Activated naive CD4-positive, alpha-beta T cell treated with anti-CD3 and anti-CD28 coated beads, Interleukin-2, amount 50 U/mL, for 72 hours (primary cell): ENCODE measurements around the gene HRNR. TPM values are rescaled to one million over a fixed set of nuclear protein-coding genes. Genes with fewer than 3 reads are reported as not detected.

Source experiments
- ATAC-seq, 2 donors: fragments of 150-1000 bp; cut with Tn5 transposase; 2 replicates each; pipeline ENCODE4 v1.10.0; 2021; ENCODE audit warnings: mild to moderate bottlenecking in 2 of 2, moderate library complexity in 2 of 2
- DNase-seq, 2 donors: peaks; one replicate each; pipeline ENCODE4 v3.0.0; 2021 to 2022; ENCODE audit warnings: low spot score in 2 of 2
- H3K27ac Mint-ChIP-seq, 2 donors: one replicate each; pipeline ENCODE4 v1.8.0; 2022; ENCODE audit warnings: mild to moderate bottlenecking in 2 of 2, mixed read lengths in 2 of 2
- H3K36me3 Mint-ChIP-seq, 2 donors: one replicate each; pipeline ENCODE4 v1.8.0; 2022; ENCODE audit warnings: mixed read lengths in 2 of 2
- H3K9me3 Mint-ChIP-seq, 2 donors: one replicate each; pipeline ENCODE4 v1.8.0; 2022; ENCODE audit warnings: mixed read lengths in 2 of 2
- total RNA-seq, 2 donors: library from RNA; stranded (reverse); gene quantifications; one replicate each; pipeline ENCODE4 v1.2.3, GENCODE V29; 2022

The HRNR gene
- total RNA-seq, 2 donors from 2014 or later = not detected

GRCh38 chr1:152167835-152168534, 56.0 kb downstream of the HRNR start:
- ATAC-seq (peak in 1 of 2 donors; percentile 34), DNase-seq (no peak)
- Mint-ChIP-seq H3K27ac (peak overlapping the region in 1 of 2 donors; percentile 23), H3K36me3 (peaks cover 0 to 8% of the 10 kb centered on the region in 2 donors), H3K9me3 (peaks cover 0 to 7% of the 10 kb centered on the region in 2 donors)

GRCh38 chr1:152166966-152167365, 57.0 kb downstream of the HRNR start:
- peaks cover 0 to 7% of the 10 kb centered on the region in 2 donors for H3K9me3 Mint-ChIP-seq
- H3K27ac Mint-ChIP-seq = peak overlapping the region in 1 of 2 donors; percentile 23
- ATAC-seq (no peak), DNase-seq (no peak)
- H3K36me3 Mint-ChIP-seq = peaks cover 0 to 8% of the 10 kb centered on the region in 2 donors

GRCh38 chr1:152165286-152166077, 58.5 kb downstream of the HRNR start:
- no peak for ATAC-seq
- Mint-ChIP-seq H3K9me3 (peaks cover 0 to 7% of the 10 kb centered on the region in 2 donors), H3K36me3 (peaks cover 0 to 8% of the 10 kb centered on the region in 2 donors), H3K27ac (peak overlapping the region; percentile 5 to 48)
- DNase-seq = no peak

- DNase-seq (no peak), ATAC-seq (no peak)
- Mint-ChIP-seq H3K36me3 (peaks cover 0 to 8% of the 10 kb centered on the region in 2 donors), H3K9me3 (peaks cover 0 to 7% of the 10 kb centered on the region in 2 donors), H3K27ac (no peak overlapping the region)
These were observed 59.4 kb downstream of the HRNR start for GRCh38 chr1:152164517-152165136.

GRCh38 chr1:152162792-152163463, 61.1 kb downstream of the HRNR start:
- Mint-ChIP-seq H3K36me3 (peaks cover 0 to 8% of the 10 kb centered on the region in 2 donors), H3K9me3 (peaks cover 0 to 7% of the 10 kb centered on the region in 2 donors), H3K27ac (no peak overlapping the region)
- DNase-seq (no peak), ATAC-seq (no peak)

Other genes starting within 250 kb of the HRNR start
- gene S100A10, start 230.3 kb downstream of the HRNR start, total RNA-seq = 100 to 1,000 TPM in 1 of 2 donors, 10 to 100 TPM in 1; 49.2 to 290 TPM
- gene S100A11, start 187.2 kb downstream of the HRNR start, total RNA-seq = 100 to 1,000 TPM; 197 to 272 TPM
- gene TCHHL1, start 135.1 kb downstream of the HRNR start, total RNA-seq = not detected
- under 1 TPM in 1 of 2 donors, not detected in 1; 0.04 TPM for gene TCHH, start 108.7 kb downstream of the HRNR start, total RNA-seq
- not detected for gene RPTN, start 65.0 kb downstream of the HRNR start, total RNA-seq
- gene FLG, start 101.0 kb upstream of the HRNR start, total RNA-seq = not detected
- not detected for gene FLG2, start 135.8 kb upstream of the HRNR start, total RNA-seq
- gene CRNN, start 190.1 kb upstream of the HRNR start, total RNA-seq = not detected